GM12892 (cell line): ENCODE measurements around the gene ZNF197.
"Not testable (repeated sequence)": the region's sequence is repeated elsewhere in the genome, so short reads cannot be mapped to it uniquely, and the experiment has no call there.

Experiments used
- DNase-seq: peaks from one replicate; pipeline ENCODE4 v3.0.0; 2011; ENCODE audit not compliant: insufficient read length
- FAIRE-seq: peaks from 2 replicates; lab custom pipeline; 2011; peaks lifted over from hg19 to GRCh38; lab: Jason Lieb, UNC
- POLR2A ChIP-seq: IDR thresholded peaks from 2 replicates; pipeline ENCODE4 v1.6.1; 2011; ENCODE audit warnings: low read depth, low read length, control low read depth
- POLR2AphosphoS5 ChIP-seq: IDR thresholded peaks from 2 replicates; pipeline ENCODE4 v1.6.1; 2011; ENCODE audit warnings: low read depth, low read length, control low read depth
- TAF1 ChIP-seq: IDR thresholded peaks from 2 replicates; pipeline ENCODE4 v1.6.1; 2011; ENCODE audit warnings: low read depth, mild to moderate bottlenecking, control low read depth, low read length, borderline replicate concordance

Gene ZNF197

GRCh38 chr3:44632193-44632592 lies 7.4 kb downstream of the ZNF197 start:
- TF ChIP-seq POLR2AphosphoS5, result no peak
- no peak for TF ChIP-seq TAF1
- TF ChIP-seq POLR2A, result no peak
- FAIRE-seq, result no peak
- DNase-seq, result no peak

- FAIRE-seq (no peak), DNase-seq (no peak)
- TF ChIP-seq TAF1 (no peak), POLR2A (no peak), POLR2AphosphoS5 (no peak)
Measured at GRCh38 chr3:44642337-44642736, 17.5 kb downstream of the ZNF197 start.

DNA sequence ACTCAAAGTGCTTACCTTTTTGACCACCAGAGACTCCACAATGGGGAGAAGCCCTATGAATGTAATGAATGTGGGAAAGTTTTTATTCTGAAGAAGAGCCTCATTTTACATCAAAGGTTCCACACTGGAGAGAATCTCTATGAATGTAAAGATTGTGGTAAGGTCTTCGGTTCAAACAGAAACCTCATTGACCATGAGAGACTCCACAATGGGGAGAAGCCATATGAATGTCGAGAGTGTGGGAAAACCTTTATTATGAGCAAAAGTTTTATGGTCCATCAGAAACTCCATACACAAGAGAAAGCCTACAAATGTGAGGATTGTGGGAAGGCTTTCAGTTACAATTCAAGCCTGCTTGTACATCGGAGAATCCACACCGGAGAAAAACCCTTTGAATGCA lies 18.2 kb downstream of the ZNF197 start:
- FAIRE-seq (no peak), DNase-seq (no peak)
- TF ChIP-seq POLR2A (no peak), POLR2AphosphoS5 (no peak), TAF1 (no peak)

- DNase-seq (no peak), FAIRE-seq (no peak)
- no peak for TF ChIP-seq TAF1
- no peak for TF ChIP-seq POLR2AphosphoS5
- TF ChIP-seq POLR2A, result no peak
Measured at GRCh38 chr3:44647771-44648170, 22.9 kb downstream of the ZNF197 start.

- peak; percentile 68 for DNase-seq
- peak; percentile 90 for TF ChIP-seq POLR2AphosphoS5
- TF ChIP-seq TAF1, result peak; percentile 97
- peak; percentile 90 for TF ChIP-seq POLR2A
- peak; percentile 95 for FAIRE-seq
Measured at GRCh38 chr3:44648564-44649229, 23.9 kb downstream of the ZNF197 start, which contains the start of gene ZNF35. Gene ZNF35 (plus strand): TSS chr3:44648732. CDS start chr3:44651068, 2,336 bp downstream.

GRCh38 chr3:44649709-44650108 lies 24.9 kb downstream of the ZNF197 start:
- TF ChIP-seq POLR2A, result no peak
- no peak for TF ChIP-seq POLR2AphosphoS5
- no peak for TF ChIP-seq TAF1
- FAIRE-seq (no peak), DNase-seq (no peak)

GRCh38 chr3:44654039-44654438 lies 29.2 kb downstream of the ZNF197 start:
- FAIRE-seq, result no peak
- DNase-seq, result no peak
- TF ChIP-seq TAF1 (no peak), POLR2AphosphoS5 (no peak), POLR2A (no peak)

DNA sequence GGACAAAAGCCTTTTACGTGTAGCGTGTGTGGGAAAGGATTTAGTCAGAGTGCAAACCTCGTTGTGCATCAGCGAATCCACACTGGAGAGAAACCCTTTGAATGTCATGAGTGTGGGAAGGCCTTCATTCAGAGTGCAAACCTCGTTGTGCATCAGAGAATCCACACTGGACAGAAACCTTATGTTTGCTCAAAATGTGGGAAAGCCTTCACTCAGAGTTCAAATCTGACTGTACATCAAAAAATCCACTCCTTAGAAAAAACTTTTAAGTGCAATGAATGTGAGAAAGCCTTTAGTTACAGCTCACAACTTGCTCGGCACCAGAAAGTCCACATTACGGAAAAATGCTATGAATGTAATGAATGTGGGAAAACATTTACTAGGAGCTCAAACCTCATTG lies 34.2 kb downstream of the ZNF197 start:
- FAIRE-seq (no peak), DNase-seq (no peak)
- TF ChIP-seq POLR2A, result no peak
- TF ChIP-seq TAF1, result no peak
- no peak for TF ChIP-seq POLR2AphosphoS5

DNA sequence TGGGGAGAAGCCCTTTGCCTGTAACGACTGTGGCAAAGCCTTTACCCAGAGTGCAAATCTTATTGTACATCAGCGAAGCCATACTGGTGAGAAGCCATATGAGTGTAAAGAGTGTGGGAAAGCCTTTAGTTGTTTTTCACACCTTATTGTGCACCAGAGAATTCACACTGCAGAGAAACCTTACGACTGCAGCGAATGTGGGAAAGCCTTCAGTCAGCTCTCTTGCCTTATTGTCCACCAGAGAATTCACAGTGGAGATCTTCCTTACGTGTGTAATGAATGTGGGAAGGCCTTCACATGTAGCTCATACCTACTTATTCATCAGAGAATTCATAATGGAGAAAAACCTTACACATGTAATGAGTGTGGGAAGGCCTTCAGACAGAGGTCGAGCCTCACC lies 34.6 kb downstream of the ZNF197 start:
- TF ChIP-seq TAF1 (no peak), POLR2AphosphoS5 (no peak), POLR2A (no peak)
- FAIRE-seq, result no peak
- DNase-seq, result no peak

DNA sequence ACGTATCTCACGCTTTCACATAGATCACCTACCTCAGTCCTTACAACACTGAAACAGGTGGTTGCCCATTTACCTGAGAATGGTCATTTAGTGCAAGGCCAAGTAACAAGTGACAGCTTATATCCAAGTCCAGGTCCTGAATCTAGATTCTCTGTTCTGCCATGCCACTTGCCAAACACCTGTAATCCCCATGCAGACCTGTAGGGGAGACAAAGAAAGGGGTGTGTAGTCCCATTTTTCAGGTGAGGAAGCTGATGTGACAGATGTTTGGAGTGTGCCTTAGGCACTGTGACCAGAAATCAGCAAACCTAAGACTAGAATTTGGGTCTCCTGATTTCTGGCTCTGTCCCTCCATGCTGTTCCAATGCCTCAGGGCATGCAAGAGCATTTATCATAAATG lies 36.4 kb downstream of the ZNF197 start:
- FAIRE-seq (no peak), DNase-seq (no peak)
- TF ChIP-seq POLR2AphosphoS5, result no peak
- TF ChIP-seq POLR2A, result no peak
- TF ChIP-seq TAF1, result no peak

GRCh38 chr3:44665173-44665572 lies 40.3 kb downstream of the ZNF197 start:
- no peak for DNase-seq
- FAIRE-seq, result no peak
- TF ChIP-seq TAF1 (no peak), POLR2A (no peak), POLR2AphosphoS5 (no peak)

DNA sequence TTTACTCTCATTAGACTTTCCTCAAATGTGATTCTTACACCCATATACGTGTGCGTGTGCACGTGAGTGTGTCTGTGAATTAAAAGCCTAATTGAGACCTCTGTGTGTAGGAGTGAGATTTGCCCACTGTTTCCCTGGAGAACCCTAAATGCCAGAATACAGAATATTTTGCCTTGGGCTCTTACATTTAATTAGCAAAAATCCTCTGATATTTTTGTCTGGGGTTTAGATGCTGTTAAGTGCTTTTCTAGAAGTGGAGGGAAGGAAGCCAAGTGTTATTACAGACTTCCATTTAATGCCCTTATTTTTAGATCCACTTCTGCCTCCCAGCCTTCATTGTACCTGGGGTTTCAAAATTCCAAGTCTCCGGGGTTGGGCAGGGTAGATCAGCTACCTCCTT lies 41.5 kb downstream of the ZNF197 start:
- no peak for FAIRE-seq
- TF ChIP-seq POLR2A (no peak), TAF1 (no peak), POLR2AphosphoS5 (no peak)
- no peak for DNase-seq

- FAIRE-seq (no peak), DNase-seq (no peak)
- TF ChIP-seq POLR2A, result no peak
- 0 out of 2 replicates have a peak, but pooled peaks have one; percentile 41 for TF ChIP-seq POLR2AphosphoS5
Measured at GRCh38 chr3:44669760-44670159, 44.9 kb downstream of the ZNF197 start.

GRCh38 chr3:44673466-44673865 lies 48.6 kb downstream of the ZNF197 start:
- not testable (repeated sequence) for FAIRE-seq, DNase-seq
